ENCODE data around the gene POR.

DNA sequence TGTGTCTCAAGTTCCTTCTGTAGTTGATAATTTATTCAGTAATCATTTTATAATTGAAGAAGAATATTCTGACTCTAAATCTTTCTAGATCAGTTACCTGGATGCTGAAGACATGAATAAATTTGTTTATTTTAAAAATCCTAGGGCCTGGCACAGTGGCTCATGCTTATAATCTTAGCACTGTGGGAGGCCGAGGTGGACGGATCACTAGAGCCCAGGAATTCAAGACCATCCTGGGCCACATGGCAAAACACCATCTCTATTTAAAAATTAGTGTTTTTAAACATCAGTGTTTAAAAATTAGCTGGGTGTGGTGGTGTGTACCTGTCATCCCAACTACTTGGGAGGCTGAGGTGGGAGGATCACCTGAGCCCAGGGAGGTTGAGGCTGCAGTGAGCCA, 9.3 kb downstream of the POR start:
- TF ChIP-seq, protein P1, sequence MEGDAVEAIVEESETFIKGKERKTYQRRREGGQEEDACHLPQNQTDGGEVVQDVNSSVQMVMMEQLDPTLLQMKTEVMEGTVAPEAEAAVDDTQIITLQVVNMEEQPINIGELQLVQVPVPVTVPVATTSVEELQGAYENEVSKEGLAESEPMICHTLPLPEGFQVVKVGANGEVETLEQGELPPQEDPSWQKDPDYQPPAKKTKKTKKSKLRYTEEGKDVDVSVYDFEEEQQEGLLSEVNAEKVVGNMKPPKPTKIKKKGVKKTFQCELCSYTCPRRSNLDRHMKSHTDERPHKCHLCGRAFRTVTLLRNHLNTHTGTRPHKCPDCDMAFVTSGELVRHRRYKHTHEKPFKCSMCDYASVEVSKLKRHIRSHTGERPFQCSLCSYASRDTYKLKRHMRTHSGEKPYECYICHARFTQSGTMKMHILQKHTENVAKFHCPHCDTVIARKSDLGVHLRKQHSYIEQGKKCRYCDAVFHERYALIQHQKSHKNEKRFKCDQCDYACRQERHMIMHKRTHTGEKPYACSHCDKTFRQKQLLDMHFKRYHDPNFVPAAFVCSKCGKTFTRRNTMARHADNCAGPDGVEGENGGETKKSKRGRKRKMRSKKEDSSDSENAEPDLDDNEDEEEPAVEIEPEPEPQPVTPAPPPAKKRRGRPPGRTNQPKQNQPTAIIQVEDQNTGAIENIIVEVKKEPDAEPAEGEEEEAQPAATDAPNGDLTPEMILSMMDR (conservative IDR thresholded peaks at IDR 0.05; ENCODE audit: low read length), result no peak
- TF ChIP-seq EZH2phosphoT487 (IDR thresholded peaks at IDR 0.05; ENCODE audit: borderline replicate concordance), result no peak

All from Loucy (cell line).